Psoas muscle (tissue), 8 donors: Measurements from ENCODE around the gene PCDH9. TPM values are rescaled to one million over a fixed set of nuclear protein-coding genes. Genes with fewer than 3 reads are reported as not detected.
A peak's percentile ranks its signal among the peaks of the same experiment; 100 is the strongest.

Experiments used
- ATAC-seq, 4 donors: fragments of 200-7000 bp; cut with Tn5 transposase; one replicate each; pipeline ENCODE4 v1.9.1; 2020; ENCODE audit warnings: moderate library complexity in 3 of 4, mild to moderate bottlenecking in 2 of 4
- DNase-seq, 2 donors: peaks; one replicate each; pipeline ENCODE4 v3.0.0-alpha.2; 2020
- H3K27ac ChIP-seq: fragments of 200-600 bp; one replicate; pipeline ENCODE4 v1.8.0; 2022
- H3K27me3 ChIP-seq, 3 donors: fragments of 200-600 bp in 1 of 3; one replicate each; pipeline versions ENCODE4 v1.6.1 to v1.8.0; 2013 to 2022; ENCODE audit warnings: low read length in 2 of 3, mild to moderate bottlenecking in 2 of 3, moderate library complexity in 1 of 3; ENCODE audit not compliant: insufficient read depth in 3 of 3
- H3K36me3 ChIP-seq, 2 donors: fragments of 200-600 bp in 1 of 2; one replicate each; pipeline versions ENCODE4 v1.6.1 to v1.8.0; 2013 to 2022; ENCODE audit warnings: low read depth in 1 of 2, mild to moderate bottlenecking in 1 of 2, moderate library complexity in 1 of 2; ENCODE audit not compliant: insufficient read depth in 1 of 2
- H3K4me1 ChIP-seq: fragments of 200-600 bp; one replicate; pipeline ENCODE4 v1.8.0; 2022
- H3K4me3 ChIP-seq: fragments of 200-600 bp; one replicate; pipeline ENCODE4 v1.8.0; 2022; ENCODE audit warnings: mild to moderate bottlenecking
- H3K9me3 ChIP-seq: fragments of 200-600 bp; one replicate; pipeline ENCODE4 v1.8.0; 2022
- WGBS, 3 donors: extraction: QIAGEN DNeasy Blood & Tissue Kit; methylation state at CpG; one replicate each; pipeline versions ENCODE4 v1.1.6 to v1.1.7; 2013; 5-methylcytosine and 5-hydroxymethylcytosine counted together
- intact Hi-C, 2 donors: fragments of 100-400 bp; cut with DNase I; formaldehyde crosslinking; loops; one replicate each; pipeline versions ENCODE4 v1.11.0 to v1.14.2; 2022
- polyA plus RNA-seq, 3 donors: library from polyadenylated mRNA; stranded (reverse); fragments of 200-250 nt; gene quantifications; one replicate each; pipeline ENCODE4 v1.2.3, GENCODE V29; 2013
- total RNA-seq, 4 donors: library from RNA; stranded (reverse); fragmentation: NEBNext Ultra II Directional in 2 of 4; extraction: Animal tissue kit (Norgen Biotek cat#: 25700) in 2 of 4; gene quantifications; one replicate each; pipeline versions ENCODE4 v1.2.1 to v1.2.4, GENCODE V29; 2021 to 2023
- TF ChIP-seq, protein P1 (sequence below): fragments of 200-600 bp; IDR thresholded peaks from one replicate; pipeline ENCODE4 v1.8.0; 2022; ENCODE audit warnings: antibody characterized with exemption
- donor health status: healthy with polysubstance abuse.
- donor health status: DM: no; HTN: no; CAD: no; lungs with moderate emphysema.
- donor health status: Bipolar disorder and iron deficiency.
- donor health status: healthy.
- donor health status: DM: yes; HTN: yes; CAD: no.
- donor health status: DM: no; HTN: no; CAD: no.
- donor health status: DM: no; HTN: no; CAD: no.
- donor health status: DM: yes; HTN: yes; CAD: no.

Gene PCDH9
- total and polyA plus RNA-seq, 7 donors, result 0.27 to 4.9 (median 2.1) TPM

DNA sequence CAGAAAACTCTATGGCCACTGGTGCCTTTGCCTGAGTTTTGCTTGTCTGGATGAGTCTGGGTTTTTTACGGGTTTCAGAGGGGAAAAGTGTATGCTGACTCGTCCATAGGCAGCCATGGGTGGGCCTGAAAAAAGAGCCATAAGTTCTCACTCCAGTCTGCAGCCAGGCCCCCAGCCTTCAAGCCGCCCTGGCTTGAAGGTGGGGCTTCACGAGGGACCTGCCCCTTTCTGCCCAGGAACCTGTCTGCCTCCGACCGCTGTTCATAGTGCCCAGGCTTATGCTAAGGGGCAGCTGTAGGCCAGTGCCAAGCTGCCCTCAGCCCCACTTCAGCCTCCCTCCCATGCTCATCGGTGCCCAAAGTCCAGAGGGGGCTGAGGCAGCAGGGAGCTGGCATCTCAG lies 385.2 kb downstream of the PCDH9 start:
- no peaks in the 10 kb centered on the region for H3K36me3 ChIP-seq
- no peak overlapping the region for H3K4me3 ChIP-seq
- ATAC-seq (no peak), DNase-seq (no peak)
- 85 to 96% (median 94%) methylated on average over 7 of the region's 7 CpGs for WGBS, 3 donors
- no peaks in the 10 kb centered on the region for H3K4me1 ChIP-seq
- H3K9me3 ChIP-seq, result no peaks in the 10 kb centered on the region
- intact Hi-C loops, result no loop called here
- no peaks in the 10 kb centered on the region for H3K27me3 ChIP-seq
- TF ChIP-seq, protein P1, sequence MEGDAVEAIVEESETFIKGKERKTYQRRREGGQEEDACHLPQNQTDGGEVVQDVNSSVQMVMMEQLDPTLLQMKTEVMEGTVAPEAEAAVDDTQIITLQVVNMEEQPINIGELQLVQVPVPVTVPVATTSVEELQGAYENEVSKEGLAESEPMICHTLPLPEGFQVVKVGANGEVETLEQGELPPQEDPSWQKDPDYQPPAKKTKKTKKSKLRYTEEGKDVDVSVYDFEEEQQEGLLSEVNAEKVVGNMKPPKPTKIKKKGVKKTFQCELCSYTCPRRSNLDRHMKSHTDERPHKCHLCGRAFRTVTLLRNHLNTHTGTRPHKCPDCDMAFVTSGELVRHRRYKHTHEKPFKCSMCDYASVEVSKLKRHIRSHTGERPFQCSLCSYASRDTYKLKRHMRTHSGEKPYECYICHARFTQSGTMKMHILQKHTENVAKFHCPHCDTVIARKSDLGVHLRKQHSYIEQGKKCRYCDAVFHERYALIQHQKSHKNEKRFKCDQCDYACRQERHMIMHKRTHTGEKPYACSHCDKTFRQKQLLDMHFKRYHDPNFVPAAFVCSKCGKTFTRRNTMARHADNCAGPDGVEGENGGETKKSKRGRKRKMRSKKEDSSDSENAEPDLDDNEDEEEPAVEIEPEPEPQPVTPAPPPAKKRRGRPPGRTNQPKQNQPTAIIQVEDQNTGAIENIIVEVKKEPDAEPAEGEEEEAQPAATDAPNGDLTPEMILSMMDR, result no peak
- no peak overlapping the region for H3K27ac ChIP-seq

DNA sequence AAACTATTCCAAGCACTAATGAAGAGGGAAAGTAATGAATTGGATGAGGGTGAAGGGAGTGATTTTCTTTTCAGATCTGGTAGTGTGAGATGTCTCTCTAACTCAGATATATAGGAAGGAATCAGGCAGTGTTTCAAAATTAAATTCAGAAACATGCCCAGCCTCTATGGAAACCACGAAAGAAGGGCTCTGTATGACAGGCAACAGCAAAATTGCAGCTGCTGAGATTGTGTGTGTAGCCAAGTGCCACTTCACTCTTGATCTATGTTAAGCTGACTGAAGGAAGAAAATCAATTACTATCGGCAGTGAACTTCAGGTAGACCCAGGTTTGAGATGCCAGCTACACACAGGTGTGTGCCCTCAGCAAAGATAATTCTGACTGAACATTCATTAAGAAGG lies 387.4 kb downstream of the PCDH9 start:
- no peak for ATAC-seq

DNA sequence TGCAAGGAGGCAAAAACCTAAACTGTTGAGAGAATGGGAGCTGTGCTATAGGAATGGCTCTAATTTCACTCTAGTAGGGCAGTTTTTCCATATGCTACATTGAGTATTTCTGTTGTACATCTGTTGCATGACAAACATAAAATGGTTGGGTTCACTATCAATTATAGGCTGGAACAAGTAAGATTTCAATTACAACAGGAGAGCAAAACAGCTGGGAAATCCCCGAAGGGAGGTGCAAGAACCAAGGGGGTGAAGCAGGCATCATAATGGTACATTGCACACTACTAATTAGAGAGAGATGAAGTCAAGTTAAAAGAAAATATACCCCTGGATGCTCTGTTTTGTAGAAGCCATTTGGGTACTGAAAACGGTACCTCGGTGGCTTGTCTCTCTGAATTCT lies 389.5 kb downstream of the PCDH9 start:
- ATAC-seq, result no peak
- Histone ChIP-seq H3K4me3 (no peak overlapping the region), H3K4me1 (no peaks in the 10 kb centered on the region), H3K36me3 (no peaks in the 10 kb centered on the region), H3K27me3 (no peaks in the 10 kb centered on the region), H3K9me3 (no peaks in the 10 kb centered on the region), H3K27ac (no peak overlapping the region)
- TF ChIP-seq, protein P1, result no peak
- no peak for DNase-seq
- intact Hi-C loops, result no loop called here
- WGBS, 3 donors, result 72 to 84% (median 75%) methylated on average over 3 of the region's 3 CpGs

More for the DNA sequence above, 387.4 kb downstream of the PCDH9 start:
- H3K27ac ChIP-seq, result no peak overlapping the region
- H3K27me3 ChIP-seq, result no peaks in the 10 kb centered on the region
- WGBS, 3 donors, result 36 to 52% (median 39%) methylated on average over 2 of the region's 2 CpGs
- TF ChIP-seq, protein P1, result no peak
- no peaks in the 10 kb centered on the region for H3K4me1 ChIP-seq
- no peak overlapping the region for H3K4me3 ChIP-seq
- H3K36me3 ChIP-seq, result no peaks in the 10 kb centered on the region
- H3K9me3 ChIP-seq, result no peaks in the 10 kb centered on the region
- no peak for DNase-seq
- intact Hi-C loops, result no loop called here

DNA sequence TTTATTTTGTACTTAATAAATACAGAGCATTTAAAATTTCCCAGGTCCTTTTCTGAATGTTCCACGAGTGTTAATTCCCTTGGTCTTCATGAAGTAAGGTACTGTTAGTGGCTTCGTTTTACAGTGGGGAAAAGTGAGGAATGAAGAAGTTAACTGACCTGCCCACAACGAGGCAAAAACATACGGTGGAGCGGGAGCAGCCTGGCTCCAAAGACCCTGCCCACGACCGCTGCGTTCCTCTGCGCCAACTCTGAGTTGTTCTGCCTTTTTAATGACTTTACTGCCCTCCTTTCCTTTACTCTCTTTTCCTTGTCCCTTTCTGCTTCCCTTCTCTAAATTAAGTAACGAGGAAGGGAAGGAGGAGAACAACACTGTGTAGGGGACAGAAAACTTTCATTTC lies 392.9 kb downstream of the PCDH9 start:
- ATAC-seq (no peak), DNase-seq (no peak)
- Histone ChIP-seq H3K4me1 (no peaks in the 10 kb centered on the region), H3K4me3 (no peak overlapping the region), H3K9me3 (no peaks in the 10 kb centered on the region), H3K27ac (no peak overlapping the region), H3K36me3 (no peaks in the 10 kb centered on the region), H3K27me3 (no peaks in the 10 kb centered on the region)
- TF ChIP-seq, protein P1, result no peak
- intact Hi-C loops, result no loop called here
- 63 to 78% (median 72%) methylated on average over 10 of the region's 10 CpGs for WGBS, 3 donors

DNA sequence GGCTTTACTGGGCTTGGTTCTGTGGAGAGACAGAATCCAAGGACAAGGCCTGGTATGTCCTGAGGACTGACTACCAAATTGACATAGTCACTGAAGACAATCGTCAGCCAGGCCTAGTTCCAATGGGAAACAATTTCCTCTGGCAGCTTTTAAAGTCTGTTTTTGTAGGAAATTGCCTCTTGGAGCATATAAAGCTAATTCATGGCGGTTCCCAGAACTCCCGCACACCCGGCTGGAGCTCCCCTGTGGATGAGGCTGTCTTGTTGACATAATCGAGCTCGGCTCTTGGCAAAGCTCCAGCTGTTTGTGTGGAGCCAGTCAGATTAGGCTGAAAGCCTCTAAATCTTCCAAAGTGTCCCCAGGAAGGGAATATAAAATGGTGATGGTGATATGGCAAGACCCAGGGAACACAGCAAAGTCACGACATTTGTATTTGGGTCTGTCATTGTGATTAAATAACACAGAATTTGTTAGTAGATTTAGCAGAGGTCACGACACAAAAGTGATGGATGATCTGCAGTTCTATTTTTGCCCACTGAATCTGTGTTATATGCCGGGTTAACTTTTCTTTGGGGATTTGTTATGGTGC lies 395.0 kb downstream of the PCDH9 start:
- H3K36me3 ChIP-seq, result no peaks in the 10 kb centered on the region
- no peak overlapping the region for H3K27ac ChIP-seq
- no peaks in the 10 kb centered on the region for H3K9me3 ChIP-seq
- no peaks in the 10 kb centered on the region for H3K4me1 ChIP-seq
- no peaks in the 10 kb centered on the region for H3K27me3 ChIP-seq
- intact Hi-C loops, result no loop called here
- 12 to 25% (median 15%) methylated on average over 9 of the region's 9 CpGs for WGBS, 3 donors
- peak overlapping the region; percentile 3 for H3K4me3 ChIP-seq
- TF ChIP-seq, protein P1, result no peak
- peak in 3 of 4 donors; percentile 19 to 65 (median 30) for ATAC-seq
- DNase-seq, result peak; percentile 59 to 80
